ENCODE data around the gene AP5B1. TPM values are rescaled to one million over a fixed set of nuclear protein-coding genes. Genes with fewer than 3 reads are reported as not detected.

AP5B1 gene
- total RNA-seq, 1 experiment from 2014 or later = 24.2 TPM

Other genes starting within 250 kb of the AP5B1 start
- 197 and 233 TPM in 2 replicates for gene LTBP3, start 222.6 kb downstream of the AP5B1 start, total RNA-seq (2014; rRNA removed)
- gene ZNRD2, start 210.5 kb downstream of the AP5B1 start, total RNA-seq (2014; rRNA removed) = 126 and 206 TPM in 2 replicates
- gene FAM89B, start 208.4 kb downstream of the AP5B1 start, total RNA-seq (2014; rRNA removed) = 76.3 and 87.7 TPM in 2 replicates
- gene EHBP1L1, start 204.9 kb downstream of the AP5B1 start, total RNA-seq (2014; rRNA removed) = 126 and 200 TPM in 2 replicates
- gene KCNK7, start 185.2 kb downstream of the AP5B1 start, total RNA-seq (2014; rRNA removed) = 0.58 and 0.69 TPM in 2 replicates
- 80.1 and 106 TPM in 2 replicates for gene MAP3K11, start 166.8 kb downstream of the AP5B1 start, total RNA-seq (2014; rRNA removed)
- gene PCNX3, start 165.2 kb downstream of the AP5B1 start, total RNA-seq (2014; rRNA removed) = 53.6 and 69.9 TPM in 2 replicates
- gene SIPA1, start 142.9 kb downstream of the AP5B1 start, total RNA-seq (2014; rRNA removed) = 113 and 161 TPM in 2 replicates
- 70.3 and 84.2 TPM in 2 replicates for gene RELA, start 118.1 kb downstream of the AP5B1 start, total RNA-seq (2014; rRNA removed)
- gene KAT5, start 68.7 kb downstream of the AP5B1 start, total RNA-seq (2014; rRNA removed) = 74.9 and 83.9 TPM in 2 replicates
- 96.2 and 172 TPM in 2 replicates for gene RNASEH2C, start 60.2 kb downstream of the AP5B1 start, total RNA-seq (2014; rRNA removed)
- 17.1 and 18.1 TPM in 2 replicates for gene OVOL1, start 6.1 kb upstream of the AP5B1 start, total RNA-seq (2014; rRNA removed)
- gene SNX32, start 53.0 kb upstream of the AP5B1 start, total RNA-seq (2014; rRNA removed) = not detected in 2 replicates
- gene CFL1, start 77.2 kb upstream of the AP5B1 start, total RNA-seq (2014; rRNA removed) = 2,710 and 3,139 TPM in 2 replicates
- gene MUS81, start 79.5 kb upstream of the AP5B1 start, total RNA-seq (2014; rRNA removed) = 82.0 and 94.6 TPM in 2 replicates
- gene EFEMP2, start 91.8 kb upstream of the AP5B1 start, total RNA-seq (2014; rRNA removed) = 2.6 and 4.5 TPM in 2 replicates
- 0.11 TPM in 1 of 2 replicates, not detected in the other for gene CTSW, start 98.9 kb upstream of the AP5B1 start, total RNA-seq (2014; rRNA removed)
- gene FIBP, start 107.5 kb upstream of the AP5B1 start, total RNA-seq (2014; rRNA removed) = 221 TPM in 2 replicates
- 207 and 280 TPM in 2 replicates for gene CCDC85B, start 109.7 kb upstream of the AP5B1 start, total RNA-seq (2014; rRNA removed)
- 656 and 851 TPM in 2 replicates for gene FOSL1, start 119.4 kb upstream of the AP5B1 start, total RNA-seq (2014; rRNA removed)
- gene C11orf68, start 138.1 kb upstream of the AP5B1 start, total RNA-seq (2014; rRNA removed) = 61.3 and 82.0 TPM in 2 replicates
- 944 and 1,531 TPM in 2 replicates for gene DRAP1, start 138.4 kb upstream of the AP5B1 start, total RNA-seq (2014; rRNA removed)
- not detected in 2 replicates for gene TSGA10IP, start 164.5 kb upstream of the AP5B1 start, total RNA-seq (2014; rRNA removed)
- 240 and 267 TPM in 2 replicates for gene SART1, start 180.8 kb upstream of the AP5B1 start, total RNA-seq (2014; rRNA removed)
- gene EIF1AD, start 221.2 kb upstream of the AP5B1 start, total RNA-seq (2014; rRNA removed) = 70.1 and 77.0 TPM in 2 replicates
- gene BANF1, start 221.5 kb upstream of the AP5B1 start, total RNA-seq (2014; rRNA removed) = 124 and 131 TPM in 2 replicates
- gene CST6, start 231.0 kb upstream of the AP5B1 start, total RNA-seq (2014; rRNA removed) = 74.5 and 84.2 TPM in 2 replicates
- gene CATSPER1, start 245.5 kb upstream of the AP5B1 start, total RNA-seq (2014; rRNA removed) = 0.17 and 1.1 TPM in 2 replicates